ENCODE results near the gene ATP4A.

ATP4A gene

GRCh38 chr19:35511337-35511736, 52.1 kb downstream of the ATP4A start:
- H3K4me3 ChIP-seq (ENCODE audit: control insufficient read depth, low read depth, low read length), result no peak overlapping the region
- DNase-seq (ENCODE audit: low read depth), result no peak
- TF ChIP-seq CTCF (IDR thresholded peaks at IDR 0.05; ENCODE audit: control insufficient read depth, insufficient read depth, low read depth, low read length, missing control alignments), result no peak

- TF ChIP-seq CTCF (IDR thresholded peaks at IDR 0.05; ENCODE audit: control insufficient read depth, insufficient read depth, low read depth, low read length, missing control alignments), result no peak
- no peak for DNase-seq (ENCODE audit: low read depth)
- no peak overlapping the region; the same call in 1 of the 2 replicates for H3K4me3 ChIP-seq (ENCODE audit: control insufficient read depth, low read depth, low read length)
These were observed 52.9 kb downstream of the ATP4A start for GRCh38 chr19:35510626-35510964.

- H3K4me3 ChIP-seq (ENCODE audit: control insufficient read depth, low read depth, low read length), result peak overlapping the region; percentile 37
- no peak for DNase-seq (ENCODE audit: low read depth)
- TF ChIP-seq CTCF (IDR thresholded peaks at IDR 0.05; ENCODE audit: control insufficient read depth, insufficient read depth, low read depth, low read length, missing control alignments), result peak; percentile 89
These were observed 53.4 kb downstream of the ATP4A start for GRCh38 chr19:35509861-35510625.

- DNase-seq (ENCODE audit: low read depth), result no peak
- no peak overlapping the region for H3K4me3 ChIP-seq (ENCODE audit: control insufficient read depth, low read depth, low read length)
- no peak for TF ChIP-seq CTCF (IDR thresholded peaks at IDR 0.05; ENCODE audit: control insufficient read depth, insufficient read depth, low read depth, low read length, missing control alignments)
These were observed 54.3 kb downstream of the ATP4A start for GRCh38 chr19:35509018-35509652.

- no peak for DNase-seq (ENCODE audit: low read depth)
- no peak for TF ChIP-seq CTCF (IDR thresholded peaks at IDR 0.05; ENCODE audit: control insufficient read depth, insufficient read depth, low read depth, low read length, missing control alignments)
- H3K4me3 ChIP-seq (ENCODE audit: control insufficient read depth, low read depth, low read length), result no peak overlapping the region
These were observed 55.3 kb downstream of the ATP4A start for GRCh38 chr19:35508129-35508528.

- DNase-seq (ENCODE audit: low read depth), result no peak
- no peak for TF ChIP-seq CTCF (IDR thresholded peaks at IDR 0.05; ENCODE audit: control insufficient read depth, insufficient read depth, low read depth, low read length, missing control alignments)
- H3K4me3 ChIP-seq (ENCODE audit: control insufficient read depth, low read depth, low read length), result no peak overlapping the region
These were observed 55.9 kb downstream of the ATP4A start for GRCh38 chr19:35507561-35507960.
